HEK293T (cell line): ENCODE results near the gene KCNG2.

Experiments
- CTCF ChIA-PET: fragments of 350-600 bp; formaldehyde crosslinking; extraction: SDS; loops from one replicate; lab custom pipeline; 2021; ENCODE audit warnings: antibody characterized with exemption, inconsistent platforms; lab: Yijun Ruan, JAX
- POLR2A ChIA-PET: fragments of 350-600 bp; formaldehyde crosslinking; extraction: SDS; loops from one replicate; lab custom pipeline; 2020; ENCODE audit warnings: antibody characterized with exemption, inconsistent platforms; lab: Yijun Ruan, JAX
- DNase-seq: peaks from one replicate; pipeline ENCODE4 v3.0.0; 2012; ENCODE audit warnings: mixed read lengths; ENCODE audit errors: extremely low spot score
- ARNT ChIP-seq: fragments of 450-650 bp; IDR thresholded peaks from 2 replicates; pipeline ENCODE4 v1.6.1; 2017; ENCODE audit warnings: mild to moderate bottlenecking
- BHLHE40 ChIP-seq: fragments of 450-650 bp; IDR thresholded peaks from 2 replicates; pipeline ENCODE4 v1.6.1; 2016; ENCODE audit warnings: mild to moderate bottlenecking, moderate library complexity, borderline replicate concordance
- CTBP1 ChIP-seq: fragments of 450-650 bp; IDR thresholded peaks from 2 replicates; pipeline ENCODE4 v1.6.1; 2016; ENCODE audit warnings: borderline replicate concordance
- ELF4 ChIP-seq: fragments of 450-650 bp; IDR thresholded peaks from 2 replicates; pipeline ENCODE4 v1.6.1; 2017; ENCODE audit warnings: antibody characterized with exemption
- FOXA1 ChIP-seq: fragments of 450-650 bp; IDR thresholded peaks from 2 replicates; pipeline ENCODE4 v1.6.1; 2016; ENCODE audit warnings: mild to moderate bottlenecking
- FOXK2 ChIP-seq: fragments of 450-650 bp; IDR thresholded peaks from 2 replicates; pipeline ENCODE4 v1.6.1; 2016; ENCODE audit warnings: mild to moderate bottlenecking
- FOXM1 ChIP-seq: fragments of 450-650 bp; IDR thresholded peaks from 2 replicates; pipeline ENCODE4 v1.6.1; 2017; ENCODE audit warnings: mild to moderate bottlenecking, borderline replicate concordance
- HDGF ChIP-seq: fragments of 450-650 bp; IDR thresholded peaks from 2 replicates; pipeline ENCODE4 v1.6.1; 2017; ENCODE audit warnings: antibody characterized with exemption, borderline replicate concordance
- L3MBTL2 ChIP-seq: fragments of 450-650 bp; conservative IDR thresholded peaks from 2 replicates; pipeline ENCODE4 v1.6.1; 2016; ENCODE audit warnings: mild to moderate bottlenecking
- LEF1 ChIP-seq: fragments of 450-650 bp; IDR thresholded peaks from 2 replicates; pipeline ENCODE4 v1.6.1; 2017; ENCODE audit warnings: mild to moderate bottlenecking, borderline replicate concordance
- NFRKB ChIP-seq: fragments of 450-650 bp; IDR thresholded peaks from 2 replicates; pipeline ENCODE4 v1.6.1; 2016; ENCODE audit warnings: mild to moderate bottlenecking, moderate library complexity
- PKNOX1 ChIP-seq: fragments of 450-650 bp; IDR thresholded peaks from 2 replicates; pipeline ENCODE4 v1.6.1; 2016
- SP1 ChIP-seq: fragments of 450-650 bp; IDR thresholded peaks from 2 replicates; pipeline ENCODE4 v1.6.1; 2017
- SUZ12 ChIP-seq: fragments of 450-650 bp; IDR thresholded peaks from 2 replicates; pipeline ENCODE4 v1.6.1; 2016; ENCODE audit warnings: mild to moderate bottlenecking
- TARDBP ChIP-seq: fragments of 450-650 bp; IDR thresholded peaks from 2 replicates; pipeline ENCODE4 v1.6.1; 2016
- ZNF384 ChIP-seq: fragments of 450-650 bp; IDR thresholded peaks from 2 replicates; pipeline ENCODE4 v1.6.1; 2016

KCNG2 gene

DNA sequence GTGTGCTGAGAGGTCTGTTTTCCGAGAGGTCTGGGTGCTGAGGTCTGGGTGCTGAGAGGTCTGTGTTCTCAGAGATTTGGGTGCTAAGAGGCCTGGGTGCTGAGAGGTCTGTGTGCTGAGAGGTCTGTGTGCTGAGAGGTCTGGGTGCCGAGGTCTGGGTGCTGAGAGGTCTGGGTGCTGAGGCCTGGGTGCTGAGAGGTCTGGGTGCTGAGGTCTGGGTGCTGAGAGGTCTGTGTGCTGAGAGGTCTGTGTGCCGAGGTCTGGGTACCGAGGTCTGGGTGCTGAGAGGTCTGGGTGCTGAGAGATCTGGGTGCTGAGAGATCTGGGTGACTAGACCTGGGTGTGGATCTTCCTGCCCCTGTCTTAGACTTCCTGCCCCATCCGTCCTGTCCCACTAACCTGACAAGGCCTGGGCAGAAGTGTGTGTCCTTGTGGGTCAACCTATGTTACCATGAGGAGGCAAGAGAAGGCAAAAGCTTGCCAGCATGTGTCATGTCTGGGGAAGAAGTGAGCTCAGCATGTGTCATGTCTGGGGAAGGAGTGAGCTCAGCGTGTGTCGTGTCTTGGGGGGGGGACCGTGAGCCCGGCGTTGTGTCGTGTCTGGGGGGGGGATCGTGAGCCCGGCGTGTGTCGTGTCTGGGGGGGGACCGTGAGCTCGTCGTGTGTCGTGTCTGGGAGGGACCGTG is 69.3 kb downstream of the KCNG2 start:
- ChIA-PET CTCF (interaction anchor here (0.6 kb wide), 1 partner anchor 32 kb away, joined by 3 read pairs; no protein-coding TSS in a partner anchor), POLR2A (no interaction called here)
- DNase-seq: no peak

GRCh38 chr18:79867666-79868065 is 69.9 kb downstream of the KCNG2 start:
- no peak for TF ChIP-seq SUZ12
- TF ChIP-seq TARDBP: no peak
- no peak for TF ChIP-seq FOXK2
- no peak for TF ChIP-seq ELF4
- ChIA-PET POLR2A (no interaction called here), CTCF (no interaction called here)
- no peak for DNase-seq

More for the DNA sequence above, 69.3 kb downstream of the KCNG2 start:
- no peak for TF ChIP-seq FOXK2
- TF ChIP-seq FOXA1: no peak
- no peak for TF ChIP-seq LEF1
- no peak for TF ChIP-seq PKNOX1
- TF ChIP-seq HDGF: no peak

- CTCF ChIA-PET: no interaction called here
- DNase-seq: no peak
- TF ChIP-seq CTBP1 (no peak), ARNT (no peak), TARDBP (no peak), SP1 (no peak), FOXA1 (no peak), ZNF384 (no peak), HDGF (no peak), SUZ12 (no peak), BHLHE40 (no peak), FOXM1 (no peak), NFRKB (no peak)
- POLR2A ChIA-PET: no interaction called here
Observed at GRCh38 chr18:79868168-79868784, 70.5 kb downstream of the KCNG2 start.

DNA sequence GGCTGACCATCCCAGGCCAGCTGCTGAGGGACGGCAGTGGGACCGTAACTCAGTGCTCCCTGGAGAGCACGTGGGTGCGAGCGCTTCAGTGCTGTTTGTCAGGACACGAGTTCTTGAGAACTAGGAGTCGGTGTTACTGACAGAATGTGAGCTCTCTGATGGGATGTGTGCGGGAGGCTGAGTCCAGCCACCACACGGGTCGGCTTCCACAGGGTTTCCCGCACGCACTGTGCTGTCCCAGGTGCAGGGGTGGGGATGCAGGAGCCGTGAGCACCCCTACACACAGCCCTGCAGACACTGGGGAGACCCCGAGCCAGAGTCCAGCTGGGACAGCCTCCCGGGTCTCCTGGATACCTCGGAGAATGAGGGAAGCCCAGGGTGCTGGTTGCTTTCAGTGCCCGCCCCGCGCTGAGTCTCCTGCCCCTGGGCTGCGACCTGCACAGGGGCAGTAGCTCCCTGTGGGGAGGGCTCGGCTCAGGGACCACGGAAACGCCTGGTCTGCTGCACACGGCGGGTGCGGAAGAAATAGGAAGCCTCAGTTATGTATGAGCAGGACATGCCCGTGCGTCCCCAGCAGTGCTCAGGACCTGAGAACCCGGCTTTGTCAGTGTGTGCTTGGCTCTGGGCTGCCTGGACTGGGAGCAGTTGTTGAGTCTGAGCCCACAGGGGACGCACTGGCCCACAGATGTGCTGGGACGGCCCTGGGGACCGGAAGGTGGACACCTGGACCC is 71.2 kb downstream of the KCNG2 start:
- TF ChIP-seq HDGF (no peak), ARNT (no peak), SUZ12 (no peak), PKNOX1 (no peak)
- POLR2A ChIA-PET: no interaction called here
- no peak for DNase-seq
- CTCF ChIA-PET: no interaction called here

- DNase-seq: no peak
- ChIA-PET CTCF (no interaction called here), POLR2A (no interaction called here)
- TF ChIP-seq ZNF384: no peak
- no peak for TF ChIP-seq PKNOX1
- TF ChIP-seq BHLHE40: no peak
- no peak for TF ChIP-seq CTBP1
- TF ChIP-seq FOXA1: no peak
- TF ChIP-seq FOXM1: no peak
- no peak for TF ChIP-seq L3MBTL2
- TF ChIP-seq ARNT: no peak
- no peak for TF ChIP-seq FOXK2
- no peak for TF ChIP-seq LEF1
- no peak for TF ChIP-seq TARDBP
- TF ChIP-seq HDGF: no peak
- no peak for TF ChIP-seq ELF4
- no peak for TF ChIP-seq NFRKB
- TF ChIP-seq SUZ12: no peak
- no peak for TF ChIP-seq SP1
Observed at GRCh38 chr18:79869591-79870300, 72.0 kb downstream of the KCNG2 start.
